GM23248 (cell line): ENCODE data around the gene TMEM14A.

ENCODE experiments used
- EZH2 ChIP-seq: fragments of 200-600 bp; sonication (generic); IDR thresholded peaks from 2 replicates; pipeline ENCODE4 v1.6.1; 2018; ENCODE audit warnings: antibody characterized with exemption, mild to moderate bottlenecking; ENCODE audit not compliant: insufficient read depth, poor library complexity, severe bottlenecking
- EZH2phosphoT487 ChIP-seq: fragments of 200-600 bp; sonication (generic); IDR thresholded peaks from 2 replicates; pipeline ENCODE4 v1.6.1; 2018; ENCODE audit warnings: antibody characterized with exemption, moderate library complexity, mild to moderate bottlenecking, low read depth; ENCODE audit not compliant: insufficient read depth

GRCh38 chr6:52661551-52661950 is 9.4 kb upstream of the TMEM14A start:
- TF ChIP-seq EZH2 (no peak), EZH2phosphoT487 (no peak)
